GM18526 (cell line): ENCODE measurements around the gene IGFBP3.

ENCODE experiments used
- POLR2A ChIP-seq: IDR thresholded peaks from 3 replicates; pipeline ENCODE4 v1.6.1; 2011; ENCODE audit not compliant: insufficient read length; ENCODE audit errors: extremely low read depth

IGFBP3 gene

GRCh38 chr7:45930967-45931366, 9.9 kb upstream of the IGFBP3 start:
- TF ChIP-seq POLR2A, result no peak

DNA sequence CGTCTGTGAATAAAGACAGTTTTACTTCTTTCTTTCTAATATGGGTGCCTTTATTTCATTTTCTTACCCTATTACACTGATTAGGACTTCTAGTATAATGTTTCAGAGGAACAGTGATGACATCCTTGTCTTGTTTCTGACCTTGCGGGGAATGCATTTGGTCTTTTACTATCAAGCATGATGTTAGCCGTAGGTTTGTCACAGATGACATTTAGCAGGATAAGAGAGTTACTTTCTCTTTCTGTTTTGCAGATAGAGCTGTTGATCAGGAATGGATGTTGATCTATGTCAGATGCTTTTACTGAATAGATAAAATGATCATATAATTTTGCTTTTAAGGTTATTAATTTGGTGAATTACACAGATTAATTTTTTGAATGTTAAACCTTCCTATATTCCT, 6.6 kb upstream of the IGFBP3 start:
- no peak for TF ChIP-seq POLR2A

DNA sequence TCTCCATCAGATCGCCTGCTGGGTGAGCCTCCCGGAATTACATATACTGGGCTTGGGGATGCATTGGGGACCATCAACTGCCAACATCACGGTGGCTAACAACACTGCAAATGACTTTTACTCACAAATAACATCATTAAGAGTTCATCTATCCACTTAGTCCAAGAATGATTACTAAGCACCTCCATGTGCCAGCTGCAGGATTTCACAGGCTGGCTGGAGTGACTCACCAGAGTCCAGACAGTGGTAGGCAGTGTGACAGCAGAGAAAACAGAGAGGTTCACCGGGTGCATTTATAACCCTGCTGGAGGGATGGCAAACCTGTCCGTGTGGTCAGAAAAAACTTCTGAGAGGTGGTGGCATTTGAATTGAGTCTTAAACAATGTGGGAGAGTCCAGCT, 3.2 kb upstream of the IGFBP3 start:
- no peak for TF ChIP-seq POLR2A

- TF ChIP-seq POLR2A, result no peak
These were observed 2.7 kb upstream of the IGFBP3 start for GRCh38 chr7:45923818-45924217.

DNA sequence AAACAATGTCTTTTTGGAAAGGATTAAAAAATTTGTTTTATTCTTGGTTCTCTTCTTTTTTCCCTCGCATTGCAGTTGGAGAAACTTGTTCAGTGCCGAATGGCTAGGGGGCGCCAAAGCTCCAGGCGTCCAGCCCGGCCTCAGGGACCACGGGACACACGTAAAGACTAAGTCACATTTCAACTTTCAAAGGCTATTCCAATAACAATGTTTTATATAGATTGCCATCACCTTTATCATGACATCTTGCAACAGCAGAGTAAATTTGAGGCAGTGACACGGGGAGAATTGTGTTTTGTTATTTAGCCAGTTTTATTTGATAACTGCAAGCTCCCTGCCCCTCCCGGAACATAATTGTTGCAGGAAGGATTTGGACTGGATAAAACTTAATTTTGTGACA, 2.2 kb upstream of the IGFBP3 start:
- no peak for TF ChIP-seq POLR2A

DNA sequence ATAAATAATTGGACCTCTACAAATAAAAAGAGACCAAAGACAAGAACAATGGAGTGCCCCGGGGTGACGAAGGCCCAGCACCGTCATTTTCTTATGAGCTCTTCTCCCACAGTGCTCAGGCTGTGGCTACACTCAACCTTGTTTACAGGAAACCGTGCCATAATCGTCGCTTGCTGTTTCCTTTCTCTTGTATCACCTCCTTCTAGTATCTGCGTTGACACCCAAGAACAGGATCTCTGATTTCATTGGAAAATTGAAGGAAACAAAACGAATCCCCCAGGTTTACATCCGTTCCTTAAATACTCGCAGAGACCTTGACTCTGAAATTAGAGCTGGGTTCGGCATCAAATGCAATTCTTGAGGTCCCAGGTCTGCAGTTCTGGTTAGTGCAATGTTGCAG, 1.7 kb upstream of the IGFBP3 start:
- no peak for TF ChIP-seq POLR2A

DNA sequence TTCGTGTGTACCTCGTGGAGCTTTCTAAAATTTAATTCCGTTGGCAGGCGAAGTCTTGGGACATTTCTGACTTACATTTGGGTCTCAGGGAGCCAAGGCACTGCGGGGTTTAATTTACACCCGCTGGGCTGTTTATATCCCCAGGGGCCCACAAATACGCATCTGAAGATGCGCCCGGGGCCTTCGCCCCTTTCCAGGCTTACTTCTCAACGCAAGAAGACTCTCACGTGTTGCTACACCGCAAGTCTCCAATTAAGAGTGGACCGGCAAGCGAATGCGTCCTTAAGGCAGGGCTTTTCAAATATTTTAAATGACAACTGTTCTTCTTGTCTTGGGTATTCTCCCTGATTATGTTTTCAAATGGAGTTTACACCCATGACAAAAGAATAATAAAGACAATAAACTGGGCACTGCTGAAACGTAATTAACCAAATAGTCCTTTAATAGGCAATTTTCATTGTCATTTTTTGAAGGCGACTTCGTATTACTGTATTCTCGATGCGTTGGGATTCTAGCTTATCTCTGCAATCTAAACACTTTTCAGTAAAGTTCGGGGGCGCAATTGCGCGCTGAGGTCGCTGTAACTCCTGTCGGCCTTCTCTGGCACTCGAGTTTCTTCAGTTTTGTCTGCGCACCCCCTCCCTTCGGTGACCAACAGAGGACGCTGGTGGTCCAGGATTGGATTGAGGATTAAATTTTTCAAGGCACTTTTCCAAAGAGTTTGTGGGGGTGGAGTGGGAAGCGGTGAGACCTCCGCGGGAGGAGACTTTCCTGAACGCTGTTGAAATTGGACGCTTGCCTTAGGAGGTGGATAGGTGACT, 837 bp upstream of the IGFBP3 start:
- TF ChIP-seq POLR2A, result no peak

- no peak for TF ChIP-seq POLR2A
These were observed 268 bp upstream of the IGFBP3 start for GRCh38 chr7:45921381-45921698.

GRCh38 chr7:45919993-45920459, 1.0 kb downstream of the IGFBP3 start:
- no peak for TF ChIP-seq POLR2A

GRCh38 chr7:45919231-45919784, 1.8 kb downstream of the IGFBP3 start:
- no peak for TF ChIP-seq POLR2A

DNA sequence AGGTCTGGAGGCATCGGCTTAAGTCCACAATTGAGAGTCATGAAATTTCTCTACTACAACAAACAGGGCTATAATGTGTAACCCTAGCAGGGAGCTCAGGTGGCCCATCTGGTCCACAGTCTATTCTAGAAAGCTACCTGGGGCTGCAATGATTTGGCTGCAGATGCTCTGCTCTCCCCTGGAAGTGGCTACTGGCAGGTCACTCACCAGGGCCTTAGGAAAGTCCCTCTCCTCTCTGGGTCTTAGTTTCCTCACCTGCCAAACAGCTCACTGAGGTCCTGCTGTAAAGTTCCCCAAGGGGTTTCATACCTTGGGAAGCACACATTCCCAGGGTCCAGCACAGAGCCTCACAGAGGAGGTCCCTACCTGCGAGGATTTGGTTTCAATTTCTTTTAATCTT, 2.5 kb downstream of the IGFBP3 start:
- no peak for TF ChIP-seq POLR2A

DNA sequence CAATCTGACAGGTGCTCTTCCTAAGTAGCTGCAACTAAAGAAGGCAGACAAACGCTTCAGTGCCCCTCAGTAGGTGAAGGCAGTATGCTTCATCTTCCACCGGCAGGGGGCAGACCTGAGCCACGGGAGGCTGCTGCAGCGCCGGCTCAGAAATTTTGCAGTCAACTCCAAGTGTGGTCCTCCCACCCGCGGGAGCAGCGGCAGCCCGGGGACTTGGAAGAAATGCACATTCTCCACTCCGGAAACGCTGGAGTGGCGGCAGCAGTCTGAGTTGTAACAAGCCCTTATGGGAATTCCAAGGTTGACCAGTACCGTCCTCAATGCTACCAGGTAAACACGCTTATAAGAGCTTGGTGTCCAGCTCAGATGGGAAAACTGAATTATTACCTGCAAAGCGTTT, 3.4 kb downstream of the IGFBP3 start:
- TF ChIP-seq POLR2A, result no peak

DNA sequence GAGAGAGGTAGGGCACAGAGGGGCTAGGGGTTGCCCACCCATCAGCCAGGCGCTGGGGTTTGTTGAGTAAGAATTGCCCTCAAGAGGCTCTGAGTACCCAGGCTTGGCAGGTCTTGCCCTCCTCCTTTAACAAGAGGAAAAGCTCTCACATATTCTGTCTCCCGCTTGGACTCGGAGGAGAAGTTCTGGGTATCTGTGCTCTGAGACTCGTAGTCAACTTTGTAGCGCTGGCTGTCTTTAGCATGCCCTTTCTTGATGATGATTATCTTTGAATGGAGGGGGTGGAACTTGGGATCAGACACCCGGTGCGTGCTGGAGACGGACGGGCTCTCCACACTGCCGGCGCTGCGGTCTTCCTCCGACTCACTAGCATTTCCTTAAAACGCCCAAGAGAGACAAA, 4.0 kb downstream of the IGFBP3 start:
- TF ChIP-seq POLR2A, result no peak

DNA sequence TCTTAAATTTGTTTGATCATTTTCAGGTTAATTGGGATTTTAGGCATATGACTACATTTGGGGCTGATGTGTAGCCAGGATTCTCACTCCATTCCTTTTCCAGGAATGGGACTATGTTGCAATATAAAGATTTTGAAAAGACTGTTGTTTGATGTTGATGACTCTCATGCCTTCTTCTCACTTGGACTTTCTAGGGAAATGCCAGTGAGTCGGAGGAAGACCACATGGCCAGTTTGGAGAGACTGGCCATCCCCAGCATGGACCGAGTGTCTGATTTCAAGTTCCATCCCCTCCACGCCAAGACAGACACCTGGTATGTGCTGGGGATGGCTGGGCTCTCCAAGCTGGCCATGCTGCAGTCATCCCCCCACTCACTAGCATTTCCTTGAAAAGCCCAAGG, 5.5 kb downstream of the IGFBP3 start:
- no peak for TF ChIP-seq POLR2A

- TF ChIP-seq POLR2A, result no peak
These were observed 6.2 kb downstream of the IGFBP3 start for GRCh38 chr7:45914911-45915310.

- no peak for TF ChIP-seq POLR2A
These were observed 8.1 kb downstream of the IGFBP3 start for GRCh38 chr7:45912972-45913371.

GRCh38 chr7:45911311-45911710, 9.8 kb downstream of the IGFBP3 start:
- no peak for TF ChIP-seq POLR2A
